ENCODE data around the gene PDE4D. TPM values are rescaled to one million over a fixed set of nuclear protein-coding genes. Genes with fewer than 3 reads are reported as not detected.

Gene PDE4D
- total and polyA plus RNA-seq, 2 of the 4 experiments (the other 2 are of a cell fraction), result 1.4 to 7.9 TPM

DNA sequence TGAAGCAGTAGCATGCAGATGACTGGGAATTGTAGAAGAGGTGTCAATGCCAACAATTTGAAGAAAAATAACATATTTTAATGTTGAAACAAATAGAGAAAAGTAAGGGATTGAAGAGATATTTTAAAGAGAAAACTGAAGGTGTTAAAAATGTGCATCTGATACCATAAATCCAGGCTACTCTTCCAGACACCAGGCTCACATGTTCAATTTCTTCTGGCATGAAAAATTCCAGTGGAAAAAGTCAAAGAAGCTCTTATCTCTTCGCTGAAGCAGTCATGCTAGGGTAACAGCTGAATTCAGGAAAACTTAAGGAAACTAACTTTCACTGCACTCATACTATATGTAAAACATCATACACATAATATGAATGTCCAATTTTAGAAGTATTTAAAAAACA is 335.0 kb downstream of the PDE4D start:
- no peak overlapping the region for H3K27ac ChIP-seq (ENCODE audit: insufficient read depth, low read length)
- H3K9ac ChIP-seq (ENCODE audit: low read depth, low read length), result no peak overlapping the region
- no peak overlapping the region for H2BK120ac ChIP-seq (ENCODE audit: low read depth, low read length)
- H4K20me1 ChIP-seq (ENCODE audit: insufficient read depth, low read length), result no peaks in the 10 kb centered on the region
- H3K27me3 ChIP-seq (ENCODE audit: control insufficient read depth, insufficient read depth, low read length), result no peaks in the 10 kb centered on the region
- no peak for ATAC-seq (ENCODE audit: low read depth)
- BruUV-seq (replicated peaks), result no TSS peak
- no peaks in the 10 kb centered on the region for H3K36me3 ChIP-seq (ENCODE audit: control insufficient read depth, insufficient read depth, low read length)
- no peak overlapping the region for H3K56ac ChIP-seq (ENCODE audit: extremely low read depth, insufficient read depth, low read length)
- in situ Hi-C loops (cut with MboI; ENCODE audit: low sequenced_read_pairs) (no loop called here), intact Hi-C loops (cut with micrococcal nuclease) (no loop called here), dilution Hi-C loops (cut with HindIII; ENCODE audit: low sequenced_read_pairs, unreplicated experiment) (no loop called here)
- no peak overlapping the region for H3K4me3 ChIP-seq (ENCODE audit: insufficient read depth, low read depth, low read length)
- no peak for TF ChIP-seq FOS (IDR thresholded peaks at IDR 0.05; ENCODE audit: low read depth, low read length)
- TF ChIP-seq SMC3 (IDR thresholded peaks at IDR 0.05; ENCODE audit: low read depth, low read length), result no peak
- TF ChIP-seq NFE2L2 (IDR thresholded peaks at IDR 0.05; ENCODE audit: low read depth, low read length), result no peak
- TF ChIP-seq CHD1 (IDR thresholded peaks at IDR 0.05; ENCODE audit: low read depth, low read length), result no peak
- TF ChIP-seq, protein P1, sequence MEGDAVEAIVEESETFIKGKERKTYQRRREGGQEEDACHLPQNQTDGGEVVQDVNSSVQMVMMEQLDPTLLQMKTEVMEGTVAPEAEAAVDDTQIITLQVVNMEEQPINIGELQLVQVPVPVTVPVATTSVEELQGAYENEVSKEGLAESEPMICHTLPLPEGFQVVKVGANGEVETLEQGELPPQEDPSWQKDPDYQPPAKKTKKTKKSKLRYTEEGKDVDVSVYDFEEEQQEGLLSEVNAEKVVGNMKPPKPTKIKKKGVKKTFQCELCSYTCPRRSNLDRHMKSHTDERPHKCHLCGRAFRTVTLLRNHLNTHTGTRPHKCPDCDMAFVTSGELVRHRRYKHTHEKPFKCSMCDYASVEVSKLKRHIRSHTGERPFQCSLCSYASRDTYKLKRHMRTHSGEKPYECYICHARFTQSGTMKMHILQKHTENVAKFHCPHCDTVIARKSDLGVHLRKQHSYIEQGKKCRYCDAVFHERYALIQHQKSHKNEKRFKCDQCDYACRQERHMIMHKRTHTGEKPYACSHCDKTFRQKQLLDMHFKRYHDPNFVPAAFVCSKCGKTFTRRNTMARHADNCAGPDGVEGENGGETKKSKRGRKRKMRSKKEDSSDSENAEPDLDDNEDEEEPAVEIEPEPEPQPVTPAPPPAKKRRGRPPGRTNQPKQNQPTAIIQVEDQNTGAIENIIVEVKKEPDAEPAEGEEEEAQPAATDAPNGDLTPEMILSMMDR (conservative IDR thresholded peaks at IDR 0.05; ENCODE audit: low read depth, low read length), result no peak
- TF ChIP-seq CEBPB (IDR thresholded peaks at IDR 0.05; ENCODE audit: low read depth, low read length), result no peak
- TF ChIP-seq RAD21 (IDR thresholded peaks at IDR 0.05; ENCODE audit: low read length), result no peak
- no peak for TF ChIP-seq MAFK (IDR thresholded peaks at IDR 0.05; ENCODE audit: low read depth, low read length)
- TF ChIP-seq, protein P2, sequence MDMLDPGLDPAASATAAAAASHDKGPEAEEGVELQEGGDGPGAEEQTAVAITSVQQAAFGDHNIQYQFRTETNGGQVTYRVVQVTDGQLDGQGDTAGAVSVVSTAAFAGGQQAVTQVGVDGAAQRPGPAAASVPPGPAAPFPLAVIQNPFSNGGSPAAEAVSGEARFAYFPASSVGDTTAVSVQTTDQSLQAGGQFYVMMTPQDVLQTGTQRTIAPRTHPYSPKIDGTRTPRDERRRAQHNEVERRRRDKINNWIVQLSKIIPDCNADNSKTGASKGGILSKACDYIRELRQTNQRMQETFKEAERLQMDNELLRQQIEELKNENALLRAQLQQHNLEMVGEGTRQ (IDR thresholded peaks at IDR 0.05; ENCODE audit: low read depth, low read length), result no peak
- no peak for TF ChIP-seq RFX5 (IDR thresholded peaks at IDR 0.05; ENCODE audit: low read depth, low read length)
- TF ChIP-seq, protein P3, sequence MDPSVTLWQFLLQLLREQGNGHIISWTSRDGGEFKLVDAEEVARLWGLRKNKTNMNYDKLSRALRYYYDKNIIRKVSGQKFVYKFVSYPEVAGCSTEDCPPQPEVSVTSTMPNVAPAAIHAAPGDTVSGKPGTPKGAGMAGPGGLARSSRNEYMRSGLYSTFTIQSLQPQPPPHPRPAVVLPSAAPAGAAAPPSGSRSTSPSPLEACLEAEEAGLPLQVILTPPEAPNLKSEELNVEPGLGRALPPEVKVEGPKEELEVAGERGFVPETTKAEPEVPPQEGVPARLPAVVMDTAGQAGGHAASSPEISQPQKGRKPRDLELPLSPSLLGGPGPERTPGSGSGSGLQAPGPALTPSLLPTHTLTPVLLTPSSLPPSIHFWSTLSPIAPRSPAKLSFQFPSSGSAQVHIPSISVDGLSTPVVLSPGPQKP (IDR thresholded peaks at IDR 0.05; ENCODE audit: borderline replicate concordance, low read depth, low read length), result no peak
- no peak for TF ChIP-seq RCOR1 (IDR thresholded peaks at IDR 0.05; ENCODE audit: insufficient replicate concordance, low read length)
- H2AK5ac ChIP-seq (ENCODE audit: low read depth, low read length), result no peak overlapping the region
- H4K8ac ChIP-seq (ENCODE audit: low read depth in 2 of 2, low read length in 2 of 2), result no peak overlapping the region
- H3K79me1 ChIP-seq (ENCODE audit: low read depth in 1 of 2, low read length in 2 of 2), result no peaks in the 10 kb centered on the region
- H2BK20ac ChIP-seq (ENCODE audit: low read depth, low read length), result no peak overlapping the region
- H4K5ac ChIP-seq (ENCODE audit: low read depth, low read length), result no peak overlapping the region
- H3K4me1 ChIP-seq (ENCODE audit: control insufficient read depth, insufficient read depth, low read length), result no peaks in the 10 kb centered on the region
- H3K4me2 ChIP-seq (ENCODE audit: low read depth, low read length), result no peak overlapping the region
- H3K9me3 ChIP-seq (ENCODE audit: control insufficient read depth, insufficient read depth, low read length), result no peaks in the 10 kb centered on the region
- H3K23ac ChIP-seq (ENCODE audit: low read depth, low read length), result no peak overlapping the region
- no peak overlapping the region for H2BK15ac ChIP-seq (ENCODE audit: low read depth, low read length)
- H2BK5ac ChIP-seq (ENCODE audit: low read depth, low read length, poor library complexity, severe bottlenecking), result no peak overlapping the region
- no peak overlapping the region for H3K18ac ChIP-seq (ENCODE audit: low read depth, low read length)
- ChIA-PET POLR2A (ENCODE audit: unreplicated experiment) (no interaction called here), CTCF (no interaction called here)
- no peak overlapping the region for H3K14ac ChIP-seq (replicated peaks; ENCODE audit: low read depth, low read length)
- H2AFZ ChIP-seq (replicated peaks; ENCODE audit: low read length, poor library complexity), result no peak overlapping the region
- H2AK9ac ChIP-seq (replicated peaks; ENCODE audit: low read depth, low read length, poor library complexity), result no peak overlapping the region
- no peak for DNase-seq
- H4K91ac ChIP-seq (ENCODE audit: insufficient read depth, low read depth, low read length), result no peak overlapping the region
- no CpG with 5 or more reads among the region's 1 CpG for WGBS, 2 experiments (ENCODE audit: extremely low coverage in 2 of 2, insufficient read length in 1 of 2)
- H3K9me1 ChIP-seq (ENCODE audit: insufficient read depth, low read length), result no peaks in the 10 kb centered on the region
- no peak overlapping the region for H3K4ac ChIP-seq (ENCODE audit: low read depth, low read length)

Data from IMR-90 (cell line).